Uterus (tissue), 2 donors: Measurements from ENCODE around the gene STXBP5.

ENCODE experiments used
- POLR2A ChIP-seq, 2 donors: fragments of 450-650 bp; IDR thresholded peaks; one replicate each; pipeline ENCODE4 v1.6.1; 2016; ENCODE audit warnings: antibody characterized with exemption in 2 of 2, mild to moderate bottlenecking in 1 of 2, moderate library complexity in 1 of 2
- TF ChIP-seq, protein P1 (sequence below), 4 experiments: fragments of 200-600 bp in 2 of 4; fragments of 450-650 bp in 2 of 4; sonication (generic) in 2 of 4; IDR thresholded peaks; one replicate each; pipeline ENCODE4 v1.5.1; 2016 to 2019; ENCODE audit warnings: antibody characterized with exemption in 4 of 4, mild to moderate bottlenecking in 2 of 4, moderate library complexity in 1 of 4

DNA sequence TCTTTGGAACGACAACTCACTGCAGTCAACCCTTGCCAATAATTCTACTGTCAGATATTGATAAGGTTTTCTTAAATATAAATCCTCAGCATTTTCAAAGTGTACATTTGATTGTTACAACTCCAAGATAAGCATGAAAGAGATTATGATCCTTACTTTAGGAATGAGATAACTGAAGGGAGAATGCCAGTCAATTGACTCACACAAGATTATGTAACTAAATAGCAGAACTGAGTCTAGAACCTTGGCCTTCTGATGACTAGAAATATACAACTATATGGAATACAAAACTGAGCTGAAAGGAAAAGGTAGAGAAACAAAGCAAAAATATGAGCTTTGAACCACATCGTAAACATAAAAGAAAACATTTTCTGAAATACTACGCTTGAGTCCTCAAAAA, 26.9 kb upstream of the STXBP5 start:
- TF ChIP-seq, protein P1, sequence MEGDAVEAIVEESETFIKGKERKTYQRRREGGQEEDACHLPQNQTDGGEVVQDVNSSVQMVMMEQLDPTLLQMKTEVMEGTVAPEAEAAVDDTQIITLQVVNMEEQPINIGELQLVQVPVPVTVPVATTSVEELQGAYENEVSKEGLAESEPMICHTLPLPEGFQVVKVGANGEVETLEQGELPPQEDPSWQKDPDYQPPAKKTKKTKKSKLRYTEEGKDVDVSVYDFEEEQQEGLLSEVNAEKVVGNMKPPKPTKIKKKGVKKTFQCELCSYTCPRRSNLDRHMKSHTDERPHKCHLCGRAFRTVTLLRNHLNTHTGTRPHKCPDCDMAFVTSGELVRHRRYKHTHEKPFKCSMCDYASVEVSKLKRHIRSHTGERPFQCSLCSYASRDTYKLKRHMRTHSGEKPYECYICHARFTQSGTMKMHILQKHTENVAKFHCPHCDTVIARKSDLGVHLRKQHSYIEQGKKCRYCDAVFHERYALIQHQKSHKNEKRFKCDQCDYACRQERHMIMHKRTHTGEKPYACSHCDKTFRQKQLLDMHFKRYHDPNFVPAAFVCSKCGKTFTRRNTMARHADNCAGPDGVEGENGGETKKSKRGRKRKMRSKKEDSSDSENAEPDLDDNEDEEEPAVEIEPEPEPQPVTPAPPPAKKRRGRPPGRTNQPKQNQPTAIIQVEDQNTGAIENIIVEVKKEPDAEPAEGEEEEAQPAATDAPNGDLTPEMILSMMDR (IDR thresholded peaks at IDR 0.05): no peak
- no peak for TF ChIP-seq POLR2A (IDR thresholded peaks at IDR 0.05)
